NCI-H446 treated with DMSO at 0.1 percent for 48 hours (cell line): ENCODE data around the gene RPTOR.

Experiments
- DNase-seq: peaks from one replicate; lab custom pipeline; 2025; lab: John Stamatoyannopoulos, UW

RPTOR gene

GRCh38 chr17:80817321-80817845, 272.7 kb downstream of the RPTOR start:
- DNase-seq = no peak

- no peak for DNase-seq
These were observed 273.2 kb downstream of the RPTOR start for GRCh38 chr17:80817861-80818260.

GRCh38 chr17:80818871-80819270, 274.2 kb downstream of the RPTOR start:
- DNase-seq = no peak

- no peak for DNase-seq
These were observed 275.0 kb downstream of the RPTOR start for GRCh38 chr17:80819422-80820164.

- DNase-seq = no peak
These were observed 275.7 kb downstream of the RPTOR start for GRCh38 chr17:80820331-80820730.

- no peak for DNase-seq
These were observed 276.9 kb downstream of the RPTOR start for GRCh38 chr17:80821546-80821945.

GRCh38 chr17:80822021-80822699, 277.5 kb downstream of the RPTOR start:
- no peak for DNase-seq

- DNase-seq = no peak
These were observed 278.2 kb downstream of the RPTOR start for GRCh38 chr17:80822700-80823410.

- no peak for DNase-seq
These were observed 280.2 kb downstream of the RPTOR start for GRCh38 chr17:80824549-80825470.

- no peak for DNase-seq
These were observed 281.1 kb downstream of the RPTOR start for GRCh38 chr17:80825471-80826345.

GRCh38 chr17:80826346-80826954, 281.8 kb downstream of the RPTOR start:
- DNase-seq = no peak

GRCh38 chr17:80826955-80827645, 282.5 kb downstream of the RPTOR start:
- peak; percentile 93 for DNase-seq

- no peak for DNase-seq
These were observed 283.3 kb downstream of the RPTOR start for GRCh38 chr17:80827646-80828643.

GRCh38 chr17:80829166-80829813, 284.7 kb downstream of the RPTOR start:
- no peak for DNase-seq

- no peak for DNase-seq
These were observed 285.6 kb downstream of the RPTOR start for GRCh38 chr17:80830020-80830780.

GRCh38 chr17:80831491-80831890, 286.9 kb downstream of the RPTOR start:
- no peak for DNase-seq

GRCh38 chr17:80832266-80832676, 287.6 kb downstream of the RPTOR start:
- peak; percentile 28 for DNase-seq
